GM18520 (cell line): ENCODE measurements around the gene ASAP2.
"Not testable (repeated sequence)": the region's sequence is repeated elsewhere in the genome, so short reads cannot be mapped to it uniquely, and the experiment has no call there.

Experiments
- ATAC-seq: cut with Tn5 transposase; IDR thresholded peaks from one replicate; pipeline ENCODE4 v1.9.1; 2021; ENCODE audit not compliant: unreplicated experiment

The ASAP2 gene

DNA sequence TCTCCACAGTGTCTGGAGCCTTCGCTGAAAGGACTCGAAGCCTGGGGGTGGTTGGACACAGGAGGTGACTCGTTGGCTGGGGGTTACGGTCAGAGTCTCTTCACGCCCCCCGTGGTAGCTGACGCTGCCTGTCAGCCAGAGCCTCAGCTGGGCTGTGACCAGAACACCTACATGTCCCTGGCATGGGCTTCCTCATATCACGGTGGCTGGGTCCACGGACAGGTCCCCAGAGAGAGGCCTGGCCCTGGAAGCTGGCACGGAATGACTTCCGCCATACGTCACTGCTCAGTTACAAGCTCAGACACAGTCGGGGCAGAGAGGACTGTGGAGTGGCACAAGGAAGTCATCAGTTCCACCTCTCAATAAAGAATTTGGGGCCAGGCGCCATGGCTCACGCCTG, 188.2 kb downstream of the ASAP2 start:
- no peak for ATAC-seq

DNA sequence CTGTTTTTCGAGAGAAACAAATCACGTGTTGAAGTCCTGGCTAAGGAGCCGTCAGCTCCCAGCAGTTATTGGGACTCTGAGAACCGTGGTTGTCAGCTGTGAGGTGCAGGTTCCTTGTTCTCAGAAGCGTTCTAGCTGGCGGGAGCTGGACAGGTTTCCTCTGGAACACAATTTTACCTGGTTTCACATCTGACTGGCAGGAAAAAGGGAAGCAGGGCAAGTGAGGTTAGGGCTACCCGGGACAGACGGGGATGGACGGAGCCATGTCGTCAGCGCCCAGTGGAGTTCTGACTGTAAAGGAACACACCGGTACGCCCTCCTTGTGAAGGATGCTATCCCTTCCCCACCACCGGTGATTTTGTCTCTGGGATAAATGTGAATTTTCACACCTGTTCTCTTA, 190.6 kb downstream of the ASAP2 start:
- ATAC-seq = no peak

DNA sequence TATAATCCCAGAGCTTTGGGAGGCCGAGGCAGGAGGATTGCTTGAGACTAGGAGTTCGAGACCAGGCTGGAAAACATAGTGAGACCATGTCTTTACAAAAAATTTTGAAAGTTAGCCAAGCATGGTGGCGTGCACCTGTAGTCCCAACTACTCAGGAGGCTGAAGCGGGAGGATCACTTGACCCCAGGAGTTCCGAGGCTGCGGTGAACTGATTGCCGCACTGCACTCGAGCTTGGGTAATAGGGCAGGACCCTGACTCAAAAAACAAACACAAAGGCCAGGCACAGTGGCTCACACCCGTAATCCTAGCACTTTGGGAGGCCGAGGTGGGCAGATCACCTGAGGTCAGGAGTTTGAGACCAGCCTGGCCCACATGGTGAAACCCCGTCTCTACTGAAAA, 191.6 kb downstream of the ASAP2 start:
- not testable (repeated sequence) for ATAC-seq

DNA sequence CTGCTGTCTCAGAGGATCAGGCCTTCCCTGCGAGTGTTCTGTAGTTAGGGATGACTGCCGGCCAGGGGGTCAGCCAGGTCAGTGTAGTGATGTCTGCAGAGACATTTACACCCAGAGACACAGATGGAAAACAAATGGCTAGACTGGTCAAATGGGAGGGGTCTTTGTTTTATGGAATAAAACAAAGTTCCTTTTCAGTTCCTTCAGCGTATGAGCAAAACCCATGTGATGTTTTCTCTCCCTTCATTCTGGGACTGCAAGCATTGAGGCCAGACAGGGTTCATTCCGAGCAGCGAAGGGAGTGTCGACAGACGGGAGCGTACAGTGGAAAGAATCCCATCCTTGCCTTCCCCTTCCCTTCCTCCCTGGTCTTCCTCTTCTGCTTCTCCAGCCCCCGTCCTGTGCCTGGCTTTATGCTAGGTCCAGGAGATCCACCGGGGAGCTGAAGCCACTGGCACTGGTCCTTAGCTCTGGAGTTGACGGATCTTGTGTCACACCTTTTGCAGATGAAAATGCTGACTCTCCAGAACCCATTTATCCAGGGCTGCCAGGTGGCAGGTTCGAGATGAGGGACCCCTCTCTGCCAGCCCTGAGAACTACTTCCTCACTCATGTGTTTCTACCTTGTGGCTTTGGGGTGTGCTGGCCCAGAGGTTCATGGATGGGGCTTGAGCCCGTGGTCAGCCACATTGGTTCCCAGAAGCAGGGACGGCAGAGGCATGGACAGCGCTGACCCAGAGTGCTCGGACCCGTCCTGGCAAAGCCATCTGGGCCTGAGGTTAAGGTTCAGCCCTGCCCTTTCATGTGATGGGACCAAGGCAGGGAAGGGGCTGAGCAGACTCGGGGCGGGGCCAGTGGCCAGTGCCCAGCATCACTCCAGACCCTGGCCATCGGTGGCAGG, 192.5 kb downstream of the ASAP2 start:
- no peak for ATAC-seq

DNA sequence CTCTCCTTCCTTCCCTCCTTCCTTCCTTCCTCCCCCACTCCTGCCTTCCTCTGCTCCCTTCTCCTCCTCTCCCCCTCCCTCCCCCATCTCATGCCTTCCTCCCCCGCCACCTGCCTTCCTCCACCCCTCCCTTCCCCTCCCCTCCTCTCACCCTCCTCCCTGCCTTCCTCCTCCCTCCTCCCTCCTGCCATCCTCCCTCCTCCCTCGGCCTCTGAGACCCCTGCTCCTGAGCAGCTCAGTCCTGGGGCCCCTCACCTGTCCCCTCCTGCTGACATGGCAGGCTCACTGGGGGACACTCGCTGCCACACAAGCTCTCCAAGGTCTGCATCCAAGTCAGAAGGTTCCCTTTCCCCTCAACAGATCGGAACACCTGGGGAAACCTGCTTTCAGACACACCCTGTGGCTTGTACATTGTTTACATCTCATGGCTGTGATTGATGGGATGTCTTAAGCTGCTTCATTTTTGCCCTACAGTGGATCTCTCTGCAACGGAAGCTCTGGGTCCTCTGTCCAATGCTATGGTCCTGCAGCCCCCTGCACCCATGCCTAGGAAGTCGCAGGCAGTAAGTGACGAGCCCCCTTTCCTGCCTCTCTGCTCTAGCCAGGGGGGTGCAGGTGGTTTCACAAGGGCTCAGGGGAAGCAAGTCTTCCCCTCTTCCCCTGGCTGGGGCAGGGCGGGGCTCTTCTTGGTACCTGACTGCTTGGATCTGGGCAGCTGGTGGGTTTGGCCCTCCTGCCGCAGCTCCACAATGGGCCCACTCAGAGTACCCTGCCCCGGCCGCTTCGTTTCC, 193.9 kb downstream of the ASAP2 start:
- ATAC-seq = no peak

GRCh38 chr2:9401059-9401547, 194.5 kb downstream of the ASAP2 start:
- no peak for ATAC-seq

DNA sequence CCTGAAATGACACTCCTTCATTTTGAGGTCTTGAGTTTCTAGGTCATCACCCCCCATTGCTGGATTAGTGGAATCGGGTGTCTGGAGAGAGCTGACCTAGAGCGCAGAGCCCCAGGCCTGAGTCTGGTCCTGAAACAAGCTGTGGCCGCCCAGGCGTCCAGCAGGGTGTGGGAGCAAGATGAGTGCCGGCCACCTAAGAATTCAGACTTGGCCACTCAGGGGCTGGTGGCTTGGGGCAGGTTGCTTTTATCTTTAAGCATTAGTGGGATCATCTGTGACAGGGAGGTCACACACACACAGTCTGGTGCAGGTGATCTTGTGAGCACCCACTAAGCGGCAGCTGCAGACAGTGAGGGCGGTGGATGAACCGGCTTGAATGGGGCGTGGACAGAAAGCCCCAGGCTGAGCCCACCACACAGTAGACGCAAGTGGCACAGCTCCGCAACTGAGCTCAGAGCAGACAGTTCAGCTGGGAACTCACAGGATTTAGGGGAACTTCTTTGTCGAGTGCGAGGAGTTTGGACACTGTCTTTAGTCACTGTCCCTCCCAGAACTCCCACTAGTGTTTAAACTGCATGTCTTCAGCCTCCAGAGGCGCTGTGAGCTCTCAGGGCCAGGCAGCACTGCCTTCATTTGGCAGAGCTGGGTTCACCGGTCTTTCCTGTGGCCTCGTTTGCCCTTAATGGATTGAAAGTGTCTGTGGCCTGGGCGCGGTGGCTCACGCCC, 195.2 kb downstream of the ASAP2 start:
- ATAC-seq = no peak

- no peak for ATAC-seq
Measured at GRCh38 chr2:9403924-9404323, 197.3 kb downstream of the ASAP2 start.

- no peak for ATAC-seq
Measured at GRCh38 chr2:9404451-9404850, 197.8 kb downstream of the ASAP2 start.

GRCh38 chr2:9405636-9406035, 199.0 kb downstream of the ASAP2 start:
- ATAC-seq = no peak

GRCh38 chr2:9406529-9407362, 200.1 kb downstream of the ASAP2 start:
- no peak for ATAC-seq

- ATAC-seq = no peak
Measured at GRCh38 chr2:9407363-9407811, 200.8 kb downstream of the ASAP2 start.

DNA sequence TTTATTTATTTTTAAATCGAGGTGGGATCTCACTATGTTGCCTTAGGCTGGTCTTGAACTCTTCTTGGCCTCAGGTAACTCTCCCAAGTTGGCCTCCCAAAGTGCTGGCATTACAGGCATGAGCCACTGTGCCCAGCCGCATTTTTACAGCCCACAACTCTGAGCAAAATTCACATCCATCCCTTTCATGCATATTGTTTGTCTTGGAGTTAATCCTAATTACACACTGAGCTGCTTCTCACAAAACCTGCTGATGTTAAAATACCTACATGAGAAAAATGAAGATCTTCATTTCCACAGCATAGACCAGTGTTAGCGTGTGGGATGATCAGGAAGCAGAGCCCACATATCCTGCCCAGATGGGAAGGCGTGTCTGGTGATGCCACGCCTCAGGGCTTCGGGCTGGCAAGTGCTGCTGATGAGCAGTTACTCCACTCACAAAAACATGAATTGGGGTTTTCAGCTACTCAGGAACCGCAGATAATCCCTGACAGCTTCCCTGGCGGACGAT, 202.1 kb downstream of the ASAP2 start:
- no peak for ATAC-seq

DNA sequence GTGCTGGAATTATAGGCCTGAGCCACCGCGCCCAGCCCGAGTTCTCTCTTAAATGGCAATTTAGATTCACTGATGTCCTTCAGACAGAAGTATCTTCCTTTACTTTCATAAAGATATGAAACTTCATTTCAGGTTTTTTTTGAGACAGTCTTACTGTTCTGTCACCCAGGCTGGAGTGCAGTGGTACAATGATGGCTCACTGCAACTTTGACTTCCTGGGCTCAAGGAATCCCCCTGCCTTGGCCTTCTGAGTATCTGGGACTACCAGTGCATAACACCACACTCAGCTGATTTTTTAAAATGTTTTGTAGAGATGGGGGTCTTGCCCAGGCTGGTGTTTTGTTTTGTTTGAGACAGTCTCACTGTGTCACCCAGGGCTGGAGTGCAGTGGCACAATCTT, 203.5 kb downstream of the ASAP2 start:
- ATAC-seq = no peak

DNA sequence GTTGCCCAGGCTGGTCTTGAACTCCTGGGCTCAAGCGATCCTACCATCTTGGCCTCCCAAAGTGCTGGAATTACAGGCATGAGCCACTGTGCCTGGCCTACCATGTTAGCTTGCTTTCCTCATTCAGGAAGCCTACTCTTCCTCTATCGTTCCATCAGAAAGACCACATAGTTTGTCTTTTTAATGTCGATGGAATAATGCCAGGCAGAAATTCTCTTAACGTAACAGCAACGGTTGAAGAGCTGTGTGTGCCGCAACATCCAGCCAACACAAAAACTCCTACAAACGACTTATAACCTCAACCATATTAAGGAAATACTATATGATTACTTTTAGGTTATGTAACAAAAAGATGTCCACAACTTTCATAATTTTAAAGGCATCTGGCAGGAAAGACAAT, 206.2 kb downstream of the ASAP2 start:
- no peak for ATAC-seq

- no peak for ATAC-seq
Measured at GRCh38 chr2:9415516-9416169, 209.0 kb downstream of the ASAP2 start.

- ATAC-seq = no peak
Measured at GRCh38 chr2:9416267-9416961, 209.8 kb downstream of the ASAP2 start.

GRCh38 chr2:9416962-9417316, 210.3 kb downstream of the ASAP2 start:
- ATAC-seq = no peak

GRCh38 chr2:9417725-9418124, 211.1 kb downstream of the ASAP2 start:
- no peak for ATAC-seq
